Keratinocyte (primary cell): ENCODE measurements around the gene SHROOM3. TPM values are rescaled to one million over a fixed set of nuclear protein-coding genes. Genes with fewer than 3 reads are reported as not detected.

Source experiments
- DNase-seq: peaks from one replicate; pipeline ENCODE4 v3.0.0-alpha.2; 2011; ENCODE audit warnings: low read depth, missing footprints, low spot score
- FAIRE-seq: peaks from 2 replicates; lab custom pipeline; 2011; peaks lifted over from hg19 to GRCh38; lab: Jason Lieb, UNC
- H2AFZ ChIP-seq: 2 replicates; pipeline ENCODE4 v1.6.0; 2012; ENCODE audit warnings: low read length, control low read depth, inconsistent platforms; ENCODE audit not compliant: control insufficient read depth
- H3K27ac ChIP-seq: 2 replicates; pipeline ENCODE4 v1.5.1; 2011; ENCODE audit warnings: low read length; ENCODE audit not compliant: control insufficient read depth, insufficient read depth
- H3K27me3 ChIP-seq: 3 replicates; pipeline ENCODE4 v1.6.0; 2011; ENCODE audit warnings: low read length; ENCODE audit not compliant: control insufficient read depth, insufficient read depth; ENCODE audit errors: extremely low read depth
- H3K36me3 ChIP-seq, 2 experiments: 2 replicates in 1 of 2; 3 replicates in 1 of 2; pipeline ENCODE4 v1.5.1; 2011; ENCODE audit warnings: low read length in 2 of 2, mild to moderate bottlenecking in 1 of 2; ENCODE audit not compliant: control insufficient read depth in 2 of 2, insufficient read depth in 2 of 2; ENCODE audit errors: extremely low read depth in 1 of 2
- H3K4me1 ChIP-seq: 3 replicates; pipeline ENCODE4 v1.5.1; 2011; ENCODE audit warnings: low read length; ENCODE audit not compliant: control insufficient read depth, insufficient read depth; ENCODE audit errors: extremely low read depth
- H3K4me2 ChIP-seq: 3 replicates; pipeline ENCODE4 v1.6.0; 2011; ENCODE audit warnings: low read depth, low read length; ENCODE audit not compliant: control insufficient read depth, insufficient read depth; ENCODE audit errors: extremely low read depth
- H3K4me3 ChIP-seq, 3 experiments: fragments of 200-600 bp in 1 of 3; sonication (generic) in 1 of 3; 2 replicates in 2 of 3; 3 replicates in 1 of 3; pipeline ENCODE4 v1.5.1; 2011 to 2016; ENCODE audit warnings: low read length in 3 of 3, mild to moderate bottlenecking in 3 of 3, control low read depth in 2 of 3, inconsistent platforms in 1 of 3, low read depth in 1 of 3, mixed read lengths in 1 of 3, mixed run types in 1 of 3, moderate library complexity in 1 of 3; ENCODE audit not compliant: control insufficient read depth in 2 of 3, insufficient read depth in 2 of 3; ENCODE audit errors: extremely low read depth in 1 of 3
- H3K79me2 ChIP-seq: 2 replicates; pipeline ENCODE4 v1.6.0; 2012; ENCODE audit warnings: low read length; ENCODE audit not compliant: control insufficient read depth, insufficient read depth
- H3K9ac ChIP-seq: 3 replicates; pipeline ENCODE4 v1.6.0; 2011; ENCODE audit warnings: low read length; ENCODE audit not compliant: control insufficient read depth, insufficient read depth; ENCODE audit errors: extremely low read depth
- H3K9me1 ChIP-seq: 3 replicates; pipeline ENCODE4 v1.6.0; 2011; ENCODE audit warnings: low read length; ENCODE audit not compliant: control insufficient read depth, insufficient read depth; ENCODE audit errors: extremely low read depth
- H3K9me3 ChIP-seq: 2 replicates; pipeline ENCODE4 v1.5.1; 2012; ENCODE audit warnings: low read depth, low read length; ENCODE audit not compliant: control insufficient read depth
- H4K20me1 ChIP-seq: 3 replicates; pipeline ENCODE4 v1.6.0; 2011; ENCODE audit warnings: low read length; ENCODE audit not compliant: control insufficient read depth, insufficient read depth; ENCODE audit errors: extremely low read depth
- CTCF ChIP-seq, 3 experiments: IDR thresholded peaks in 1 of 3; conservative IDR thresholded peaks in 1 of 3; optimal IDR thresholded peaks in 1 of 3; 2 replicates in 2 of 3; 3 replicates in 1 of 3; pipeline versions ENCODE3 to v1.5.1; 2011; ENCODE audit warnings: low read length in 3 of 3, mild to moderate bottlenecking in 3 of 3, moderate library complexity in 2 of 3, control low read depth in 1 of 3, inconsistent platforms in 1 of 3; ENCODE audit not compliant: insufficient read depth in 2 of 3; ENCODE audit errors: extremely low read depth in 1 of 3
- EZH2 ChIP-seq: IDR thresholded peaks from one replicate; pipeline ENCODE4 v1.6.1; 2012; ENCODE audit warnings: inconsistent platforms, mild to moderate bottlenecking, low read length, moderate library complexity
- dilution Hi-C: fragments of 300-500 bp; cut with MboI; formaldehyde crosslinking; loops from one replicate; pipeline ENCODE4 v1.7.0; 2020; ENCODE audit warnings: low sequenced_read_pairs; ENCODE audit not compliant: extremely low pct_ligation_motif_present
- polyA plus RNA-seq, 5 experiments: library from polyadenylated mRNA; depleted of rRNA in 3 of 5; stranded (reverse) in 3 of 5; stranded (forward) in 1 of 5; unstranded in 1 of 5; fragments of >200 nt; gene quantifications; 1 replicate in 1 of 5; 2 replicates in 3 of 5; 3 replicates in 1 of 5; pipeline versions ENCODE4 v1.2.1 to v1.2.3, GENCODE V29; 2011 to 2012; ENCODE audit warnings: missing spikeins in 2 of 5, low read depth in 1 of 5, low replicate concordance in 1 of 5

The SHROOM3 gene
- polyA plus RNA-seq, 1 donor (not counting 4 experiments of a cell fraction or from before 2014, with no cell fraction given), result 4.9 TPM

DNA sequence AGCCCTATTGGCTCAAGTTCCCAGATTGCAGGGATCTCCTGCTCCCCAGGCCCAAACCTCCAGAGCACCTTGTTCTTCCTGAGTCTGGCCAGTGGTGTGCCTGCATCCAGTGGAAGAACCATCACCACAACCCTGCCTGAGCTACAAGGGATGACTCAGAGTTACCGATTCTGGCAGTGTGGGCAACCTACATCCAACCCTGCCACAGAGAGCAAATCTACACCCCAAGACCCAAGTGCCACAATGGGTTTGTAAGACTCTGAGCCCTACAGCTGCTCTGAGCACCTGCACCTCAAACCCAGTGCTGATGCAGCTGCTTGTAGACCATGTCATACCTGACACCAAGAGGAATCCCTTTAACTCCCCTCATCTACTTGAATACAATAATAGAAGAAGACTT is 352.9 kb downstream of the SHROOM3 start:
- Histone ChIP-seq H4K20me1 (no peaks in the 10 kb centered on the region), H3K9ac (no peak overlapping the region), H3K9me3 (no peaks in the 10 kb centered on the region), H3K4me3 (no peak overlapping the region), H2AFZ (no peak overlapping the region), H3K4me2 (no peak overlapping the region), H3K9me1 (no peaks in the 10 kb centered on the region), H3K4me1 (peaks cover 11% of the 10 kb centered on the region), H3K27me3 (no peaks in the 10 kb centered on the region), H3K36me3 (no peaks in the 10 kb centered on the region), H3K27ac (no peak overlapping the region), H3K79me2 (no peaks in the 10 kb centered on the region)
- no peak for FAIRE-seq
- dilution Hi-C loops, result no loop called here
- TF ChIP-seq EZH2 (no peak), CTCF (optimal IDR thresholded peaks at IDR 0.05 in 1 of 3, IDR thresholded peaks at IDR 0.05 in 1 of 3, conservative IDR thresholded peaks at IDR 0.05 in 1 of 3; ENCODE audit: extremely low read depth in 1 of 3, insufficient read depth in 2 of 3, low read length in 3 of 3) (no peak)
- DNase-seq, result no peak

DNA sequence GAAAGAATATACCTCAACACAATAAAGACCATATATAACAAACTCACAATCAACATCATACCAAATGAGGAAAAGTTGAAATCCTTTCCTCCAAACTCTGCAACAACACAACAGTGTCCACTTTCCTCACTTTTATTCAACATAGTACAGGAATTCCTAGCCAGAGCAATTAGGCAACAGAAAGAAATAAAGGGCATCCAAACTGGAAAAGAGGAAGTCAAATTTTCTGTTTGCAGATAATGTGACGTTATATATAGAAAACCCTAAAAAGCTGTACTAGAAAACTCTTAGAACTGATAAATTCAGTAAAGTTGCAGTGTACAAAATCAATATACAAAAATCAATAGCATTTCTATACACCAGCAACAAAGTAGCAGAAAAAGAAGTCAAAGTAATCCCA is 355.3 kb downstream of the SHROOM3 start:
- Histone ChIP-seq H4K20me1 (no peaks in the 10 kb centered on the region), H3K9me3 (no peaks in the 10 kb centered on the region), H3K27ac (no peak overlapping the region), H3K79me2 (no peaks in the 10 kb centered on the region), H3K4me1 (no peaks in the 10 kb centered on the region), H2AFZ (no peak overlapping the region), H3K4me2 (no peak overlapping the region), H3K27me3 (no peaks in the 10 kb centered on the region), H3K9ac (no peak overlapping the region), H3K9me1 (no peaks in the 10 kb centered on the region), H3K4me3 (no peak overlapping the region), H3K36me3 (no peaks in the 10 kb centered on the region)
- TF ChIP-seq EZH2 (no peak), CTCF (optimal IDR thresholded peaks at IDR 0.05 in 1 of 3, IDR thresholded peaks at IDR 0.05 in 1 of 3, conservative IDR thresholded peaks at IDR 0.05 in 1 of 3; ENCODE audit: extremely low read depth in 1 of 3, insufficient read depth in 2 of 3, low read length in 3 of 3) (no peak)
- FAIRE-seq, result no peak
- no peak for DNase-seq
- dilution Hi-C loops, result no loop called here
